Neural cell (in vitro differentiated cells): ENCODE measurements around the gene MYO18B. TPM values are rescaled to one million over a fixed set of nuclear protein-coding genes. Genes with fewer than 3 reads are reported as not detected.

ENCODE experiments used
- H2AFZ ChIP-seq: fragments of 200-600, 300-800 bp; sonication (generic), shearing (Covaris generic); 2 replicates; pipeline ENCODE4 v1.6.0; 2014; ENCODE audit warnings: low read depth, mild to moderate bottlenecking, antibody characterized with exemption, low read length, moderate library complexity
- H3F3A ChIP-seq: fragments of 200-600 bp; shearing (Covaris generic); 2 replicates; pipeline ENCODE4 v1.6.1; 2016; ENCODE audit warnings: mild to moderate bottlenecking, moderate library complexity, mixed read lengths, antibody characterized with exemption, low read length; ENCODE audit not compliant: insufficient read depth, poor library complexity, severe bottlenecking
- H3K27ac ChIP-seq: fragments of 200-600, 300-800 bp; sonication (generic), shearing (Covaris generic); 2 replicates; pipeline ENCODE4 v1.5.1; 2014; ENCODE audit warnings: mild to moderate bottlenecking, low read length, moderate library complexity
- H3K27me3 ChIP-seq: fragments of 300-800, 200-600 bp; sonication (generic), shearing (Covaris generic); 2 replicates; pipeline ENCODE4 v1.6.0; 2014; ENCODE audit warnings: mild to moderate bottlenecking, low read depth, low read length, moderate library complexity; ENCODE audit not compliant: insufficient read depth
- H3K36me3 ChIP-seq: fragments of 300-800, 200-600 bp; sonication (generic), shearing (Covaris generic); 2 replicates; pipeline ENCODE4 v1.5.1; 2014; ENCODE audit warnings: mild to moderate bottlenecking, antibody characterized with exemption, low read length, moderate library complexity; ENCODE audit not compliant: insufficient read depth
- H3K4me2 ChIP-seq: fragments of 300-800, 200-600 bp; sonication (generic), shearing (Covaris generic); 2 replicates; pipeline ENCODE4 v1.6.0; 2014; ENCODE audit warnings: mild to moderate bottlenecking, low read length
- H3K4me3 ChIP-seq: fragments of 300-800, 200-600 bp; sonication (generic), shearing (Covaris generic); 2 replicates; pipeline ENCODE4 v1.5.1; 2014; ENCODE audit warnings: mild to moderate bottlenecking, low read length, moderate library complexity
- H3K79me2 ChIP-seq: fragments of 200-600 bp; shearing (Covaris generic); replicated peaks from 2 replicates; pipeline ENCODE4 v1.6.0; 2014; ENCODE audit warnings: mild to moderate bottlenecking, low read length, moderate library complexity; ENCODE audit not compliant: insufficient read depth
- H3K9ac ChIP-seq: fragments of 300-800, 200-600 bp; sonication (generic), shearing (Covaris generic); 2 replicates; pipeline ENCODE4 v1.6.1; 2016; ENCODE audit warnings: mild to moderate bottlenecking, low read length, mixed read lengths
- H3K9me2 ChIP-seq: fragments of 200-600 bp; shearing (Covaris generic); 2 replicates; pipeline ENCODE4 v1.6.1; 2016; ENCODE audit warnings: mild to moderate bottlenecking, low read length, mixed read lengths; ENCODE audit not compliant: insufficient read depth
- H3K9me3 ChIP-seq: fragments of 200-600, 300-800 bp; sonication (generic), shearing (Covaris generic); 2 replicates; pipeline ENCODE4 v1.6.1; 2016; ENCODE audit warnings: mild to moderate bottlenecking, mixed run types, low read length, moderate library complexity, mixed read lengths
- H4K20me1 ChIP-seq: fragments of 200-600 bp; shearing (Covaris generic); 2 replicates; pipeline ENCODE4 v1.6.1; 2016; ENCODE audit warnings: mild to moderate bottlenecking, mixed run types; ENCODE audit not compliant: insufficient read depth
- EP300 ChIP-seq: fragments of 450-650 bp; conservative IDR thresholded peaks from 2 replicates; pipeline ENCODE4 v1.6.1; 2014; ENCODE audit warnings: antibody characterized with exemption, mild to moderate bottlenecking, moderate library complexity; ENCODE audit not compliant: poor library complexity, severe bottlenecking
- EZH2 ChIP-seq: fragments of 200-600, 300-800 bp; shearing (Covaris generic), sonication (generic); IDR thresholded peaks from 2 replicates; pipeline ENCODE4 v1.6.1; 2014; ENCODE audit warnings: antibody characterized with exemption, low read length, borderline replicate concordance, mild to moderate bottlenecking; ENCODE audit not compliant: insufficient read depth, poor library complexity, severe bottlenecking
- MXI1 ChIP-seq: fragments of 450-650 bp; conservative IDR thresholded peaks from 2 replicates; pipeline ENCODE4 v1.6.1; 2014; ENCODE audit warnings: antibody characterized with exemption, mild to moderate bottlenecking; ENCODE audit not compliant: poor library complexity, severe bottlenecking
- POLR2AphosphoS5 ChIP-seq: IDR thresholded peaks from 2 replicates; pipeline ENCODE4 v1.6.1; 2012
- RAD21 ChIP-seq: fragments of 450-650 bp; conservative IDR thresholded peaks from 2 replicates; pipeline ENCODE4 v1.6.1; 2014; ENCODE audit warnings: antibody characterized with exemption, mild to moderate bottlenecking, moderate library complexity
- SMC3 ChIP-seq: fragments of 450-650 bp; conservative IDR thresholded peaks from 2 replicates; pipeline ENCODE4 v1.6.1; 2014; ENCODE audit warnings: antibody characterized with exemption, mild to moderate bottlenecking, moderate library complexity; ENCODE audit not compliant: poor library complexity
- TAF1 ChIP-seq: IDR thresholded peaks from 2 replicates; pipeline ENCODE4 v1.6.1; 2012; ENCODE audit warnings: low read depth
- polyA plus RNA-seq: library from polyadenylated mRNA; depleted of rRNA; stranded (reverse); fragments of >200 nt; gene quantifications from 2 replicates; pipeline ENCODE4 v1.2.3, GENCODE V29; 2014
- TF ChIP-seq, protein P1 (sequence below): fragments of 450-650 bp; IDR thresholded peaks from 2 replicates; pipeline ENCODE4 v1.5.1; 2014; ENCODE audit warnings: antibody characterized with exemption, mild to moderate bottlenecking, moderate library complexity; ENCODE audit not compliant: poor library complexity, severe bottlenecking
- TF ChIP-seq, protein P2 (sequence below): IDR thresholded peaks from 2 replicates; pipeline ENCODE4 v1.6.1; 2012; ENCODE audit warnings: borderline replicate concordance

The MYO18B gene
- polyA plus RNA-seq, 1 donor from 2014 or later, result 0.71 TPM

DNA sequence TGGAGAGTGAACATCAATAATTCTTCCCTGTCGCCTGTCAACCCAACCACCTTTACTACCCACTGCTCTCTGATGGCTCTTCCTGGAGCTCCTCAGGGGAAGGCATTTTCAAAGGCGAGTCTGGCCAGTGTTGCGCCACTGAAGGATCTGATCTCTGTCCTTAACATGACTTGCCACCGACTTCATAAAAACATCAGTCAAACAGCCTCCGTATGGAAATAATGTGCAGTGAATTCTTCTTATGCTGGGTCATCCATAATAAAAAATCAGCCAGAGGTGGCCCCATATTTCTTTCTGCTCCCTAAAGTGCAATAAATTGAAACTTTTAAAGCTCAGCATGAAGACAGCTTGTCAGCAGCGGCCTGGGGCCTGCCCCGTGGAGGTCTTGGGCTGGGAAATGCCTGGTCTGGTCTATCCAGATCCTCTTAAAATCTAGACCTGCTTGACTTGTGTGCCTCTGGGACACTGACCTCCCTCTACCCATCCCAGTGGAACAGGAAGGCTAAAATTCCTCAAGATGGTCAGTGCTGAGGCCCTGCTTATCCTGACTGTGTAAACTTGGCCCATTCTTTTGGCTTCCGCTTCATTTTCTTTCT is 199.5 kb downstream of the MYO18B start:
- H3K79me2 ChIP-seq, result no peaks in the 10 kb centered on the region
- H3K9me3 ChIP-seq, result no peaks in the 10 kb centered on the region
- TF ChIP-seq POLR2AphosphoS5, result no peak
- TF ChIP-seq MXI1, result no peak
- no peaks in the 10 kb centered on the region for H3F3A ChIP-seq
- H4K20me1 ChIP-seq, result no peaks in the 10 kb centered on the region
- H3K9ac ChIP-seq, result no peak overlapping the region
- no peak overlapping the region for H3K4me3 ChIP-seq
- H3K9me2 ChIP-seq, result no peaks in the 10 kb centered on the region
- H3K27ac ChIP-seq, result no peak overlapping the region
- no peak overlapping the region for H2AFZ ChIP-seq
- H3K36me3 ChIP-seq, result no peaks in the 10 kb centered on the region
- H3K27me3 ChIP-seq, result no peaks in the 10 kb centered on the region
- no peak overlapping the region for H3K4me2 ChIP-seq

DNA sequence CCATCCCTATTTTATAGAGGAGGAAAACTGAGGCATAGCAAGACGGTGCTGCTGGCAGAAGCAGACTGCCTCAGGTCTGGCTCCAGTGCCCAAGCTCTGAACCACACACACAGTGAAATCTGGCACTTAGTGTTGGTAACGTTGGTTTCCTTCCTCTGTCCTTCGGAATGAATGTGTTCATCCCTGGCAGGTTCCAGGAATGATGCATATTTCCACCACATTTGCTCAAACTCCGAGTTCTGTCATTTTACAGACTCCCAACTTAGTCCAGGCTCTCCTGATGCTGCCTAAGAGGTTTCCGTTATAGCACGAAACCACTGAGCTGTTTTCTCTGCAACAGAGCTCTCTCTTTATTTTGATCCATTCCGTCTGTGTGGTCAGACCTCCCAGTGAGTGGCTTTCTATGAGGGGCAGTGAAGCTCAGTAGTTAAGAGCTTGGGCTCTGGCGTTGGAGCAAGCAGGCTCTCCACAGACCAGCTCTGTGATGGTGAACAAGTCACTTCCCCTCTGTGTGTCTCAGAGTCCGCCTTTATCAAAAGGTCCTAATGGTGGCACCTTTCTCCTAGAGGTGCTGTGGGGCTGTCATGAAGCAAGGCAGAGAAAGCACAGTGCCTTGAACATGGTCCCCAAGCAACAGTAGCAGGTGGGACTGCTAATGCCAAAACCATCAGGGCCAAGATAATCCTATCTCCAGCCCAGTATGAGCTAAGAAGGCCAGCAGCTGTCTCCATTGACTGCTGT is 200.3 kb downstream of the MYO18B start:
- Histone ChIP-seq H3K9me3 (no peaks in the 10 kb centered on the region), H4K20me1 (no peaks in the 10 kb centered on the region), H3K4me3 (no peak overlapping the region), H3K36me3 (no peaks in the 10 kb centered on the region), H3K27me3 (no peaks in the 10 kb centered on the region), H3K9me2 (no peaks in the 10 kb centered on the region), H2AFZ (no peak overlapping the region), H3K79me2 (no peaks in the 10 kb centered on the region), H3K4me2 (no peak overlapping the region), H3K9ac (no peak overlapping the region), H3K27ac (no peak overlapping the region), H3F3A (no peaks in the 10 kb centered on the region)
- TF ChIP-seq EP300 (no peak), SMC3 (no peak), TAF1 (no peak), RAD21 (no peak), POLR2AphosphoS5 (no peak), MXI1 (no peak), EZH2 (no peak)
- TF ChIP-seq, protein P1, sequence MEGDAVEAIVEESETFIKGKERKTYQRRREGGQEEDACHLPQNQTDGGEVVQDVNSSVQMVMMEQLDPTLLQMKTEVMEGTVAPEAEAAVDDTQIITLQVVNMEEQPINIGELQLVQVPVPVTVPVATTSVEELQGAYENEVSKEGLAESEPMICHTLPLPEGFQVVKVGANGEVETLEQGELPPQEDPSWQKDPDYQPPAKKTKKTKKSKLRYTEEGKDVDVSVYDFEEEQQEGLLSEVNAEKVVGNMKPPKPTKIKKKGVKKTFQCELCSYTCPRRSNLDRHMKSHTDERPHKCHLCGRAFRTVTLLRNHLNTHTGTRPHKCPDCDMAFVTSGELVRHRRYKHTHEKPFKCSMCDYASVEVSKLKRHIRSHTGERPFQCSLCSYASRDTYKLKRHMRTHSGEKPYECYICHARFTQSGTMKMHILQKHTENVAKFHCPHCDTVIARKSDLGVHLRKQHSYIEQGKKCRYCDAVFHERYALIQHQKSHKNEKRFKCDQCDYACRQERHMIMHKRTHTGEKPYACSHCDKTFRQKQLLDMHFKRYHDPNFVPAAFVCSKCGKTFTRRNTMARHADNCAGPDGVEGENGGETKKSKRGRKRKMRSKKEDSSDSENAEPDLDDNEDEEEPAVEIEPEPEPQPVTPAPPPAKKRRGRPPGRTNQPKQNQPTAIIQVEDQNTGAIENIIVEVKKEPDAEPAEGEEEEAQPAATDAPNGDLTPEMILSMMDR, result no peak
- TF ChIP-seq, protein P2, sequence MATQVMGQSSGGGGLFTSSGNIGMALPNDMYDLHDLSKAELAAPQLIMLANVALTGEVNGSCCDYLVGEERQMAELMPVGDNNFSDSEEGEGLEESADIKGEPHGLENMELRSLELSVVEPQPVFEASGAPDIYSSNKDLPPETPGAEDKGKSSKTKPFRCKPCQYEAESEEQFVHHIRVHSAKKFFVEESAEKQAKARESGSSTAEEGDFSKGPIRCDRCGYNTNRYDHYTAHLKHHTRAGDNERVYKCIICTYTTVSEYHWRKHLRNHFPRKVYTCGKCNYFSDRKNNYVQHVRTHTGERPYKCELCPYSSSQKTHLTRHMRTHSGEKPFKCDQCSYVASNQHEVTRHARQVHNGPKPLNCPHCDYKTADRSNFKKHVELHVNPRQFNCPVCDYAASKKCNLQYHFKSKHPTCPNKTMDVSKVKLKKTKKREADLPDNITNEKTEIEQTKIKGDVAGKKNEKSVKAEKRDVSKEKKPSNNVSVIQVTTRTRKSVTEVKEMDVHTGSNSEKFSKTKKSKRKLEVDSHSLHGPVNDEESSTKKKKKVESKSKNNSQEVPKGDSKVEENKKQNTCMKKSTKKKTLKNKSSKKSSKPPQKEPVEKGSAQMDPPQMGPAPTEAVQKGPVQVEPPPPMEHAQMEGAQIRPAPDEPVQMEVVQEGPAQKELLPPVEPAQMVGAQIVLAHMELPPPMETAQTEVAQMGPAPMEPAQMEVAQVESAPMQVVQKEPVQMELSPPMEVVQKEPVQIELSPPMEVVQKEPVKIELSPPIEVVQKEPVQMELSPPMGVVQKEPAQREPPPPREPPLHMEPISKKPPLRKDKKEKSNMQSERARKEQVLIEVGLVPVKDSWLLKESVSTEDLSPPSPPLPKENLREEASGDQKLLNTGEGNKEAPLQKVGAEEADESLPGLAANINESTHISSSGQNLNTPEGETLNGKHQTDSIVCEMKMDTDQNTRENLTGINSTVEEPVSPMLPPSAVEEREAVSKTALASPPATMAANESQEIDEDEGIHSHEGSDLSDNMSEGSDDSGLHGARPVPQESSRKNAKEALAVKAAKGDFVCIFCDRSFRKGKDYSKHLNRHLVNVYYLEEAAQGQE, result no peak
